ENCODE results near the gene TRIM58. TPM values are rescaled to one million over a fixed set of nuclear protein-coding genes. Genes with fewer than 3 reads are reported as not detected.

The TRIM58 gene
- total RNA-seq, 2 experiments from 2014 or later = 0.16 to 0.20 TPM

DNA sequence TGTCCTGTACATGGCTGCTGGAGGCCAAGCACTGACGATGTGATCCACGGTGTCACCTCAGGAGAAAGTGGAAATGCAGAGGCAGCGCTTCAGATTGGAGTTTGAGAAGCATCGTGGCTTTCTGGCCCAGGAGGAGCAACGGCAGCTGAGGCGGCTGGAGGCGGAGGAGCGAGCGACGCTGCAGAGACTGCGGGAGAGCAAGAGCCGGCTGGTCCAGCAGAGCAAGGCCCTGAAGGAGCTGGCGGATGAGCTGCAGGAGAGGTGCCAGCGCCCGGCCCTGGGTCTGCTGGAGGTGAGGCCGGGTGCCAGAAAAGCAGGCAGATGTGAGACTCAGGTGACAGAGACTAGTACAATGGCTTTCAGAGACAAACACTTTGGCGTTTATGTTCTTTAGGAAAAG, 7.7 kb downstream of the TRIM58 start:
- no peak overlapping the region for H3K27ac ChIP-seq (ENCODE audit: low read depth in 1 of 2, low read length in 2 of 2)
- no peaks in the 10 kb centered on the region for H3K4me1 Mint-ChIP-seq (ENCODE audit: low read depth)
- POLR2A ChIA-PET = no interaction called here
- no peaks in the 10 kb centered on the region for H3K4me1 ChIP-seq (ENCODE audit: insufficient read depth, low read length)
- H3K9me3 Mint-ChIP-seq = peaks cover 2% of the 10 kb centered on the region
- H3K36me3 Mint-ChIP-seq (ENCODE audit: low read depth) = no peaks in the 10 kb centered on the region
- CTCF ChIA-PET = no interaction called here
- H3K27me3 ChIP-seq (ENCODE audit: control insufficient read depth in 1 of 2, insufficient read depth in 2 of 2, low read length in 2 of 2) = no peaks in the 10 kb centered on the region
- no peak overlapping the region for H3K4me3 Mint-ChIP-seq
- no peak overlapping the region for H3K27ac Mint-ChIP-seq
- no peaks in the 10 kb centered on the region for H3K9me3 ChIP-seq (ENCODE audit: control insufficient read depth in 1 of 2, insufficient read depth in 1 of 2, low read length in 2 of 2)
- no peaks in the 10 kb centered on the region for H3K36me3 ChIP-seq (ENCODE audit: insufficient read depth, low read length)
- ATAC-seq (ENCODE audit: poor library complexity) (no peak), DNase-seq (no peak)
- H3K27me3 Mint-ChIP-seq = peaks cover 30% of the 10 kb centered on the region
- TF ChIP-seq, protein P1, sequence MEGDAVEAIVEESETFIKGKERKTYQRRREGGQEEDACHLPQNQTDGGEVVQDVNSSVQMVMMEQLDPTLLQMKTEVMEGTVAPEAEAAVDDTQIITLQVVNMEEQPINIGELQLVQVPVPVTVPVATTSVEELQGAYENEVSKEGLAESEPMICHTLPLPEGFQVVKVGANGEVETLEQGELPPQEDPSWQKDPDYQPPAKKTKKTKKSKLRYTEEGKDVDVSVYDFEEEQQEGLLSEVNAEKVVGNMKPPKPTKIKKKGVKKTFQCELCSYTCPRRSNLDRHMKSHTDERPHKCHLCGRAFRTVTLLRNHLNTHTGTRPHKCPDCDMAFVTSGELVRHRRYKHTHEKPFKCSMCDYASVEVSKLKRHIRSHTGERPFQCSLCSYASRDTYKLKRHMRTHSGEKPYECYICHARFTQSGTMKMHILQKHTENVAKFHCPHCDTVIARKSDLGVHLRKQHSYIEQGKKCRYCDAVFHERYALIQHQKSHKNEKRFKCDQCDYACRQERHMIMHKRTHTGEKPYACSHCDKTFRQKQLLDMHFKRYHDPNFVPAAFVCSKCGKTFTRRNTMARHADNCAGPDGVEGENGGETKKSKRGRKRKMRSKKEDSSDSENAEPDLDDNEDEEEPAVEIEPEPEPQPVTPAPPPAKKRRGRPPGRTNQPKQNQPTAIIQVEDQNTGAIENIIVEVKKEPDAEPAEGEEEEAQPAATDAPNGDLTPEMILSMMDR (IDR thresholded peaks at IDR 0.05) = no peak
- H3K4me3 ChIP-seq (ENCODE audit: low read length) = no peak overlapping the region
- intact Hi-C loops (cut with DNase I, micrococcal nuclease) = no loop called here

DNA sequence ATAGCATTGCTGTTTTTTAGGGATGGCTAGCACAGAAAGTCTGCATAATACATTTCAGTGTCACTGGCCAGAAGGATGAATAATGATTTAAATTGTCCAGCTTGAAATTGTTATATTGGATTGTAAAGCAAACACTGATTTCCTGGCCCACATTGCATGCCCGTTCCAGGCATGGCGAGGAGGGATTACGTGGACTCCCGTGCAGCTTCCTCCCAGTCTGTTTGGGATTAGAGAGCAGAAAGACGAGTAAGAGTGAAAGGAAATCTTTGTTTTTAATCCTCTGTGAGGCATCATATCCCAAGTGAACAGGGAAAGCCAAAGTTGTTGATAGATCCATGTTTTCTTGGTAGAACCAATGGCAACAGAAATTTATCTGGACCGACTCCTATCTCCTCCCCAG, 8.4 kb downstream of the TRIM58 start:
- POLR2A ChIA-PET = no interaction called here
- peaks cover 22% of the 10 kb centered on the region for H3K27me3 Mint-ChIP-seq
- DNase-seq = no peak
- intact Hi-C loops (cut with DNase I, micrococcal nuclease) = no loop called here
- TF ChIP-seq, protein P1 (IDR thresholded peaks at IDR 0.05) = no peak
- no peak overlapping the region for H3K27ac Mint-ChIP-seq
- H3K4me1 Mint-ChIP-seq (ENCODE audit: low read depth) = no peaks in the 10 kb centered on the region
- H3K4me1 ChIP-seq (ENCODE audit: insufficient read depth, low read length) = no peaks in the 10 kb centered on the region
- CTCF ChIA-PET = no interaction called here
- H3K4me3 Mint-ChIP-seq = no peak overlapping the region
- H3K4me3 ChIP-seq (ENCODE audit: low read length) = no peak overlapping the region
- H3K9me3 Mint-ChIP-seq = peaks cover 3% of the 10 kb centered on the region
- no peak overlapping the region for H3K27ac ChIP-seq (ENCODE audit: low read depth in 1 of 2, low read length in 2 of 2)
- H3K9me3 ChIP-seq (ENCODE audit: control insufficient read depth in 1 of 2, insufficient read depth in 1 of 2, low read length in 2 of 2) = peaks cover 0 to 3% of the 10 kb centered on the region in 2 experiments
- H3K27me3 ChIP-seq (ENCODE audit: control insufficient read depth in 1 of 2, insufficient read depth in 2 of 2, low read length in 2 of 2) = no peaks in the 10 kb centered on the region
- H3K36me3 ChIP-seq (ENCODE audit: insufficient read depth, low read length) = no peaks in the 10 kb centered on the region
- H3K36me3 Mint-ChIP-seq (ENCODE audit: low read depth) = no peaks in the 10 kb centered on the region
- no peak for ATAC-seq (ENCODE audit: poor library complexity)

DNA sequence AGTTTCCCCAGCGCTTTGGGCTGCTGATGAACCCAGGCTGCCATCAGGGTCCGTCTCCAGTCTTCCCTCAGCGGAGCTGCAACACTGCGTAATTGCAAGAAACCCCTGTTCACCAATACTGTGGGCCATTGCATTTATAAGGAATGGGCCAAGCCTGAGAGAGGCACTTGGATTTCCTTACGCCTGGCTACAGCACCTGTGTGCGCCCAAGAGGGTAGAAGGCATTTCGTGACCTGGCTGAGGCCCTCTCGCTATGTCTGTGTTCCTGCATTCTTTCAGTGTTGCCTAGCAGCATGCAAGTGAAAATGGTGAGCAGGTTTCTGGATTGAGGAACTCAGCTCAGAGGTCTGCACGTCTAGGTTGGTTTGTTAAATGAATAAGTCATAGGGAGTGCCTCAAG, 26.4 kb downstream of the TRIM58 start:
- ChIA-PET POLR2A (no interaction called here), CTCF (no interaction called here)
- no peaks in the 10 kb centered on the region for H3K4me1 ChIP-seq (ENCODE audit: insufficient read depth, low read length)
- no peak overlapping the region for H3K4me3 Mint-ChIP-seq
- H3K4me1 Mint-ChIP-seq (ENCODE audit: low read depth) = no peaks in the 10 kb centered on the region
- H3K9me3 Mint-ChIP-seq = no peaks in the 10 kb centered on the region
- TF ChIP-seq, protein P1 (IDR thresholded peaks at IDR 0.05) = no peak
- peaks cover 7% of the 10 kb centered on the region for H3K27me3 Mint-ChIP-seq
- no peak overlapping the region for H3K27ac ChIP-seq (ENCODE audit: low read depth in 1 of 2, low read length in 2 of 2)
- H3K36me3 ChIP-seq (ENCODE audit: insufficient read depth, low read length) = no peaks in the 10 kb centered on the region
- H3K4me3 ChIP-seq (ENCODE audit: low read length) = no peak overlapping the region
- no peaks in the 10 kb centered on the region for H3K36me3 Mint-ChIP-seq (ENCODE audit: low read depth)
- H3K9me3 ChIP-seq (ENCODE audit: control insufficient read depth in 1 of 2, insufficient read depth in 1 of 2, low read length in 2 of 2) = peaks cover 0 to 7% of the 10 kb centered on the region in 2 experiments
- DNase-seq = no peak
- no peak for ATAC-seq (ENCODE audit: poor library complexity)
- peaks cover 0 to 2% of the 10 kb centered on the region in 2 experiments for H3K27me3 ChIP-seq (ENCODE audit: control insufficient read depth in 1 of 2, insufficient read depth in 2 of 2, low read length in 2 of 2)
- intact Hi-C loops (cut with DNase I, micrococcal nuclease) = no loop called here
- no peak overlapping the region for H3K27ac Mint-ChIP-seq
